ENCODE measurements around the gene SHISA6. TPM values are rescaled to one million over a fixed set of nuclear protein-coding genes. Genes with fewer than 3 reads are reported as not detected.

SHISA6 gene
- total RNA-seq, 1 experiment from 2014 or later, result not detected

DNA sequence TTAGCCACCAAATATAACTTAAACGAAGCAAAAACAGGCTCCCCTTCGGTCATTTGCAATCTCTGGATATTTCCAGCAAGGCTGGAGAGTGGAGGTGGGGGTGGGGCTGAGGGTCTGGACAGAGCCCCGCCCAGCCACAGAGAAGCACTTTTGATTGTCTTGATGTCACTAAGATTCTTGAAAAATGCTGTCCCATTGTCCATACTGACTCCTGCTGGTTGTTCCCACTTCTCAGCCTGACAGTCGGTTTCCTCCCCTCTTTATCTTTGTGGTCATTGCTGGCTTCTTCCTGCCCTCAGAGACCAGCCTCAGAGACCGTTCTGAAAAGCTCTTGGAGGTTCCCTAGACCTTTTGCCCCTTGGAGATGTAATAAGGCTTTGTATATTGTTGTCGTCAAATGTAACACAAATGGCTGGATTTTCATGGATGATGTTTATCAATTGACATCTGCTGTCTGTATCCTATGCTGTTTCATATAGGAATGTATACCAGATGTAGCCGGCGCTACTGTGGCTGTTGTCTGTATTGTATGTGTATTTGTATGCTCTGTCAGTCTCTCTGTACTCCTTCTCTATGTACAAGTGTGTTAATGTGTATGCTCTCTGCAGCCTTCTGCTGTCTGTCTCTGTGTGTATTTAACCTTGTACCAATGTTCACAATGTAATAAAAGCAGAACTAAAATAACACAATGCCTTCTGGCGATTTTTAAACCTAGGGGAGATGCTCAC lies 262.5 kb downstream of the SHISA6 start:
- ChIA-PET CTCF (no interaction called here), POLR2A (no interaction called here)
- H3K27me3 ChIP-seq (ENCODE audit: control insufficient read depth, insufficient read depth, low read length), result no peaks in the 10 kb centered on the region
- no peaks in the 10 kb centered on the region for H3K9me3 ChIP-seq (ENCODE audit: control insufficient read depth, insufficient read depth, low read depth, low read length)
- H3K4me1 ChIP-seq (ENCODE audit: control insufficient read depth, insufficient read depth, low read length), result no peaks in the 10 kb centered on the region
- DNase-seq (ENCODE audit: low read depth, low spot score) (no peak), ATAC-seq (no peak)
- H3K27ac ChIP-seq (ENCODE audit: low read length), result no peak overlapping the region
- intact Hi-C loops (cut with micrococcal nuclease; ENCODE audit: unreplicated experiment) (no loop called here), in situ Hi-C loops (cut with HindIII; ENCODE audit: low pct_unique_long_range_greater_than_20kb, low sequenced_read_pairs) (no loop called here)
- H3K4me3 ChIP-seq (ENCODE audit: low read depth in 2 of 2, low read length in 2 of 2), result no peak overlapping the region
- no peak for TF ChIP-seq SIN3A (IDR thresholded peaks at IDR 0.05; ENCODE audit: borderline replicate concordance, insufficient read depth, low read depth, low read length)
- TF ChIP-seq, protein P1, sequence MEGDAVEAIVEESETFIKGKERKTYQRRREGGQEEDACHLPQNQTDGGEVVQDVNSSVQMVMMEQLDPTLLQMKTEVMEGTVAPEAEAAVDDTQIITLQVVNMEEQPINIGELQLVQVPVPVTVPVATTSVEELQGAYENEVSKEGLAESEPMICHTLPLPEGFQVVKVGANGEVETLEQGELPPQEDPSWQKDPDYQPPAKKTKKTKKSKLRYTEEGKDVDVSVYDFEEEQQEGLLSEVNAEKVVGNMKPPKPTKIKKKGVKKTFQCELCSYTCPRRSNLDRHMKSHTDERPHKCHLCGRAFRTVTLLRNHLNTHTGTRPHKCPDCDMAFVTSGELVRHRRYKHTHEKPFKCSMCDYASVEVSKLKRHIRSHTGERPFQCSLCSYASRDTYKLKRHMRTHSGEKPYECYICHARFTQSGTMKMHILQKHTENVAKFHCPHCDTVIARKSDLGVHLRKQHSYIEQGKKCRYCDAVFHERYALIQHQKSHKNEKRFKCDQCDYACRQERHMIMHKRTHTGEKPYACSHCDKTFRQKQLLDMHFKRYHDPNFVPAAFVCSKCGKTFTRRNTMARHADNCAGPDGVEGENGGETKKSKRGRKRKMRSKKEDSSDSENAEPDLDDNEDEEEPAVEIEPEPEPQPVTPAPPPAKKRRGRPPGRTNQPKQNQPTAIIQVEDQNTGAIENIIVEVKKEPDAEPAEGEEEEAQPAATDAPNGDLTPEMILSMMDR (IDR thresholded peaks at IDR 0.05), result no peak
- TF ChIP-seq TCF7L2 (IDR thresholded peaks at IDR 0.05; ENCODE audit: low read depth, low read length), result no peak
- TF ChIP-seq, protein P2, sequence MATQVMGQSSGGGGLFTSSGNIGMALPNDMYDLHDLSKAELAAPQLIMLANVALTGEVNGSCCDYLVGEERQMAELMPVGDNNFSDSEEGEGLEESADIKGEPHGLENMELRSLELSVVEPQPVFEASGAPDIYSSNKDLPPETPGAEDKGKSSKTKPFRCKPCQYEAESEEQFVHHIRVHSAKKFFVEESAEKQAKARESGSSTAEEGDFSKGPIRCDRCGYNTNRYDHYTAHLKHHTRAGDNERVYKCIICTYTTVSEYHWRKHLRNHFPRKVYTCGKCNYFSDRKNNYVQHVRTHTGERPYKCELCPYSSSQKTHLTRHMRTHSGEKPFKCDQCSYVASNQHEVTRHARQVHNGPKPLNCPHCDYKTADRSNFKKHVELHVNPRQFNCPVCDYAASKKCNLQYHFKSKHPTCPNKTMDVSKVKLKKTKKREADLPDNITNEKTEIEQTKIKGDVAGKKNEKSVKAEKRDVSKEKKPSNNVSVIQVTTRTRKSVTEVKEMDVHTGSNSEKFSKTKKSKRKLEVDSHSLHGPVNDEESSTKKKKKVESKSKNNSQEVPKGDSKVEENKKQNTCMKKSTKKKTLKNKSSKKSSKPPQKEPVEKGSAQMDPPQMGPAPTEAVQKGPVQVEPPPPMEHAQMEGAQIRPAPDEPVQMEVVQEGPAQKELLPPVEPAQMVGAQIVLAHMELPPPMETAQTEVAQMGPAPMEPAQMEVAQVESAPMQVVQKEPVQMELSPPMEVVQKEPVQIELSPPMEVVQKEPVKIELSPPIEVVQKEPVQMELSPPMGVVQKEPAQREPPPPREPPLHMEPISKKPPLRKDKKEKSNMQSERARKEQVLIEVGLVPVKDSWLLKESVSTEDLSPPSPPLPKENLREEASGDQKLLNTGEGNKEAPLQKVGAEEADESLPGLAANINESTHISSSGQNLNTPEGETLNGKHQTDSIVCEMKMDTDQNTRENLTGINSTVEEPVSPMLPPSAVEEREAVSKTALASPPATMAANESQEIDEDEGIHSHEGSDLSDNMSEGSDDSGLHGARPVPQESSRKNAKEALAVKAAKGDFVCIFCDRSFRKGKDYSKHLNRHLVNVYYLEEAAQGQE (IDR thresholded peaks at IDR 0.05; ENCODE audit: insufficient read depth in 1 of 2, low read depth in 2 of 2, low read length in 1 of 2), result no peak
- BruUV-seq (replicated peaks), result no TSS peak
- H3K36me3 ChIP-seq (ENCODE audit: control insufficient read depth, insufficient read depth, low read length), result no peaks in the 10 kb centered on the region

DNA sequence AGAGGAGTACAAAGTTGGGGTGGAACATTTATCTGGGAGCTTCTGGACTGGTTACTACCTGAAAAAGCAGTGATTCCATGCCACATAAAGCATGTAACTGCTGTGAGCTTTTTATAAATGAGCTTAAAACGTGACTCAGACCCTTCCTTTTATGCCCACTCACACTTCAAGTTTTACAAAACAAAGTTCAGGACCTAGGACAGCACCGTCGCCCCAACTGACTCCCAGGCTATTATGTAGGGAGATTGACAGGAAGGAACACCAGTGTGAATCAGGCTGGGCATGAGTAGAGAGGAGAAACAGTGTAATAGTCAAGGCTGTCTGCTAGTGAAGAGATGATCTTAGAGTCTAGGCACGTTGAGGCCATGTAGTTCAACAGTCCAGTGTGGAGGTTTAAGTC lies 265.6 kb downstream of the SHISA6 start:
- Histone ChIP-seq H3K27ac (ENCODE audit: low read length) (no peak overlapping the region), H3K36me3 (ENCODE audit: control insufficient read depth, insufficient read depth, low read length) (no peaks in the 10 kb centered on the region), H3K9me3 (ENCODE audit: control insufficient read depth, insufficient read depth, low read depth, low read length) (no peaks in the 10 kb centered on the region), H3K4me1 (ENCODE audit: control insufficient read depth, insufficient read depth, low read length) (no peaks in the 10 kb centered on the region), H3K4me3 (ENCODE audit: low read depth in 2 of 2, low read length in 2 of 2) (no peak overlapping the region), H3K27me3 (ENCODE audit: control insufficient read depth, insufficient read depth, low read length) (no peaks in the 10 kb centered on the region)
- intact Hi-C loops (cut with micrococcal nuclease; ENCODE audit: unreplicated experiment) (no loop called here), in situ Hi-C loops (cut with HindIII; ENCODE audit: low pct_unique_long_range_greater_than_20kb, low sequenced_read_pairs) (no loop called here)
- ATAC-seq (no peak), DNase-seq (ENCODE audit: low read depth, low spot score) (no peak)
- ChIA-PET POLR2A (no interaction called here), CTCF (no interaction called here)
- TF ChIP-seq POLR2AphosphoS5 (IDR thresholded peaks at IDR 0.05; ENCODE audit: low read depth, low read length) (no peak), SIN3A (IDR thresholded peaks at IDR 0.05; ENCODE audit: borderline replicate concordance, insufficient read depth, low read depth, low read length) (no peak), TCF7L2 (IDR thresholded peaks at IDR 0.05; ENCODE audit: low read depth, low read length) (no peak)
- TF ChIP-seq, protein P1 (IDR thresholded peaks at IDR 0.05), result no peak
- TF ChIP-seq, protein P2 (IDR thresholded peaks at IDR 0.05; ENCODE audit: insufficient read depth in 1 of 2, low read depth in 2 of 2, low read length in 1 of 2), result peak; percentile 77 to 78; a peak in 3 of 4 replicates
- BruUV-seq (replicated peaks), result no TSS peak

Measured in Panc1 (cell line).